GM12892 (cell line): ENCODE results near the gene SACS.

Source experiments
- POLR2A ChIP-seq: IDR thresholded peaks from 2 replicates; pipeline ENCODE4 v1.6.1; 2011; ENCODE audit warnings: low read depth, low read length, control low read depth
- POLR2AphosphoS5 ChIP-seq: IDR thresholded peaks from 2 replicates; pipeline ENCODE4 v1.6.1; 2011; ENCODE audit warnings: low read depth, low read length, control low read depth
- TAF1 ChIP-seq: IDR thresholded peaks from 2 replicates; pipeline ENCODE4 v1.6.1; 2011; ENCODE audit warnings: low read depth, mild to moderate bottlenecking, control low read depth, low read length, borderline replicate concordance

GRCh38 chr13:23323946-23324709, 109.4 kb downstream of the SACS start:
- TF ChIP-seq POLR2A (no peak), POLR2AphosphoS5 (no peak), TAF1 (no peak)
